CD14-positive monocyte (primary cell): ENCODE data around the gene H6PD. TPM values are rescaled to one million over a fixed set of nuclear protein-coding genes. Genes with fewer than 3 reads are reported as not detected.

Experiments used
- DNase-seq, 3 donors: peaks; one replicate each; pipeline ENCODE4 v3.0.0-alpha.2; 2011 to 2022
- H2AFZ ChIP-seq: 2 replicates; pipeline ENCODE4 v1.6.0; 2012; ENCODE audit warnings: mild to moderate bottlenecking, low read depth, low read length, inconsistent platforms; ENCODE audit not compliant: insufficient read depth, poor library complexity, severe bottlenecking
- H3K27ac ChIP-seq, 2 donors: 1 replicate in 1 of 2; 2 replicates in 1 of 2; pipeline ENCODE4 v1.5.1; 2012 to 2013; ENCODE audit warnings: low read length in 2 of 2, control low read depth in 1 of 2, inconsistent platforms in 1 of 2, low read depth in 1 of 2, mild to moderate bottlenecking in 1 of 2
- H3K27me3 ChIP-seq, 2 donors: one replicate each; pipeline versions ENCODE4 v1.6.0 to v1.6.1; 2011 to 2013; ENCODE audit warnings: low read length in 2 of 2; ENCODE audit not compliant: control insufficient read depth in 2 of 2, insufficient read depth in 2 of 2
- H3K36me3 ChIP-seq, 2 donors: replicated peaks in 1 of 2; 1 replicate in 1 of 2; 2 replicates in 1 of 2; pipeline versions ENCODE4 v1.5.1 to v1.6.1; 2012 to 2013; ENCODE audit warnings: low read length in 2 of 2, control low read depth in 1 of 2, inconsistent platforms in 1 of 2, mild to moderate bottlenecking in 1 of 2; ENCODE audit not compliant: insufficient read depth in 2 of 2, control insufficient read depth in 1 of 2
- H3K4me1 ChIP-seq, 2 donors: 1 replicate in 1 of 2; 2 replicates in 1 of 2; pipeline versions ENCODE4 v1.5.1 to v1.6.1; 2012 to 2013; ENCODE audit warnings: low read length in 2 of 2, control low read depth in 1 of 2, inconsistent platforms in 1 of 2, mild to moderate bottlenecking in 1 of 2, moderate library complexity in 1 of 2; ENCODE audit not compliant: insufficient read depth in 2 of 2, control insufficient read depth in 1 of 2
- H3K4me2 ChIP-seq: replicated peaks from 2 replicates; pipeline ENCODE3; 2012; ENCODE audit warnings: low read length, moderate library complexity, mild to moderate bottlenecking; ENCODE audit not compliant: poor library complexity, severe bottlenecking; ENCODE audit errors: extremely low read depth
- H3K4me3 ChIP-seq, 3 experiments: fragments of 200-600 bp in 1 of 3; sonication (generic) in 1 of 3; replicated peaks in 1 of 3; 1 replicate in 2 of 3; 2 replicates in 1 of 3; pipeline ENCODE4 v1.5.1; 2011 to 2013; ENCODE audit warnings: low read length in 3 of 3, mild to moderate bottlenecking in 3 of 3, control low read depth in 2 of 3, low read depth in 2 of 3, inconsistent platforms in 1 of 3, moderate library complexity in 1 of 3
- H3K79me2 ChIP-seq: 2 replicates; pipeline ENCODE4 v1.6.0; 2012; ENCODE audit warnings: mild to moderate bottlenecking, control low read depth, inconsistent platforms, low read length, moderate library complexity; ENCODE audit not compliant: insufficient read depth
- H3K9ac ChIP-seq: 2 replicates; pipeline ENCODE4 v1.6.0; 2017; ENCODE audit warnings: low read length, mild to moderate bottlenecking; ENCODE audit not compliant: insufficient read depth, poor library complexity, severe bottlenecking
- H3K9me3 ChIP-seq, 2 donors: replicated peaks in 1 of 2; 1 replicate in 1 of 2; 2 replicates in 1 of 2; pipeline versions ENCODE4 v1.5.1 to v1.6.1; 2012 to 2013; ENCODE audit warnings: low read length in 2 of 2, control low read depth in 1 of 2; ENCODE audit not compliant: control insufficient read depth in 1 of 2, insufficient read depth in 1 of 2
- H4K20me1 ChIP-seq: 2 replicates; pipeline ENCODE4 v1.6.0; 2012; ENCODE audit warnings: mild to moderate bottlenecking, low read length, control low read depth, moderate library complexity; ENCODE audit not compliant: insufficient read depth
- H3K27ac Mint-ChIP-seq, 7 donors: one replicate each; pipeline ENCODE4 v1.8.0; 2020; ENCODE audit warnings: mild to moderate bottlenecking in 7 of 7, mixed read lengths in 7 of 7, moderate library complexity in 6 of 7, inconsistent platforms in 2 of 7
- H3K27me3 Mint-ChIP-seq, 3 donors: one replicate each; pipeline ENCODE4 v1.8.0; 2021 to 2022; ENCODE audit warnings: low read depth in 3 of 3, mild to moderate bottlenecking in 3 of 3, mixed read lengths in 3 of 3, moderate library complexity in 3 of 3, inconsistent platforms in 1 of 3
- H3K36me3 Mint-ChIP-seq, 2 donors: one replicate each; pipeline ENCODE4 v1.8.0; 2020; ENCODE audit warnings: mixed read lengths in 2 of 2, inconsistent platforms in 1 of 2, mild to moderate bottlenecking in 1 of 2
- H3K4me1 Mint-ChIP-seq: one replicate; pipeline ENCODE4 v1.8.0; 2020; ENCODE audit warnings: mild to moderate bottlenecking, mixed read lengths
- H3K4me3 Mint-ChIP-seq, 2 donors: one replicate each; pipeline ENCODE4 v1.8.0; 2020; ENCODE audit warnings: mild to moderate bottlenecking in 2 of 2, mixed read lengths in 2 of 2, moderate library complexity in 1 of 2
- H3K9me3 Mint-ChIP-seq, 7 donors: one replicate each; pipeline ENCODE4 v1.8.0; 2020 to 2022; ENCODE audit warnings: mixed read lengths in 7 of 7, mild to moderate bottlenecking in 6 of 7, moderate library complexity in 6 of 7, inconsistent platforms in 2 of 7
- CTCF ChIP-seq: fragments of 200-600 bp; IDR thresholded peaks from one replicate; pipeline ENCODE4 v1.8.0; 2022; ENCODE audit warnings: antibody characterized with exemption, mild to moderate bottlenecking
- WGBS: methylation state at CpG from one replicate; pipeline ENCODE4 v1.1.5; 2013; ENCODE audit warnings: missing lambda C conversion rate; ENCODE audit not compliant: insufficient coverage; 5-methylcytosine and 5-hydroxymethylcytosine counted together
- intact Hi-C, 2 donors: fragments of 100-400 bp; cut with micrococcal nuclease; formaldehyde crosslinking; loops; one replicate each; pipeline versions ENCODE4 v1.15.0 to v1.15.1; 2023
- polyA plus RNA-seq, 3 donors: library from polyadenylated mRNA; depleted of rRNA in 1 of 3; unstranded in 2 of 3; stranded (reverse) in 1 of 3; fragments of 300-500 nt in 2 of 3; fragments of >200 nt in 1 of 3; fragmentation: Illumina TruSeq in 2 of 3; gene quantifications; 1 replicate in 2 of 3; 2 replicates in 1 of 3; pipeline ENCODE4 v1.2.3, GENCODE V29; 2012 to 2021

Gene H6PD
- polyA plus RNA-seq, 3 donors = 8.6 to 15.9 (median 11.4) TPM

DNA sequence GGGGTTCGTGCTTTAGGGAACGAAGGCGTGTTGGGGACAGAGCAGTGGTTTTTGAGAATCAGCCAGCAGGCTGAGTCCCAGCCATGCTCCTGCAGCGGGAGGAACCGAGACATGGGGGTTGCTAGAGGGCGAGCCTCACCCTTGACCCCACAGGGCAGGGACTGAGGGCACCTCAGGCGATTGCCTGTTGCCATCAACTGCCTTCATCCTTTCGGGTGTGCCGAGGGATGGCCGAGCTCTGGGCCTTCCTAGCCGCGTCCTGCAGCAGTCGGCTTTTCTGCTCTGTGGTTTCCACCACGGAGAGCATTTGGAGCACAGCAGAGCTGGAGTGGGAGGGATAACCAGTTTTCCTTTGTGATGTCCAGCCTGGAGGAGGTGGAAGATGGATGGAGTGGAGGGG, 71.4 kb downstream of the H6PD start:
- no peaks in the 10 kb centered on the region for H3K9me3 ChIP-seq
- H3K4me3 Mint-ChIP-seq = no peak overlapping the region
- no peak overlapping the region for H3K27ac Mint-ChIP-seq
- H3K4me2 ChIP-seq = no peak overlapping the region
- no peak for TF ChIP-seq CTCF
- no peaks in the 10 kb centered on the region for H3K36me3 Mint-ChIP-seq
- DNase-seq = no peak
- 92% methylated on average over 13 of the region's 14 CpGs for WGBS
- intact Hi-C loops = no loop called here
- no peaks in the 10 kb centered on the region for H4K20me1 ChIP-seq
- H3K9me3 Mint-ChIP-seq = no peaks in the 10 kb centered on the region
- no peaks in the 10 kb centered on the region for H3K79me2 ChIP-seq
- no peak overlapping the region for H3K4me3 ChIP-seq
- H3K27me3 Mint-ChIP-seq = peaks cover 2 to 9% (median 4%) of the 10 kb centered on the region in 3 donors
- no peak overlapping the region for H3K27ac ChIP-seq
- H2AFZ ChIP-seq = no peak overlapping the region
- H3K9ac ChIP-seq = no peak overlapping the region
- peaks cover 3% of the 10 kb centered on the region for H3K4me1 Mint-ChIP-seq
- H3K36me3 ChIP-seq = no peaks in the 10 kb centered on the region
- no peaks in the 10 kb centered on the region for H3K4me1 ChIP-seq
- H3K27me3 ChIP-seq = no peaks in the 10 kb centered on the region

- Mint-ChIP-seq H3K27me3 (peaks cover 4 to 6% (median 5%) of the 10 kb centered on the region in 3 donors), H3K4me3 (no peak overlapping the region), H3K27ac (no peak overlapping the region), H3K4me1 (peaks cover 3% of the 10 kb centered on the region), H3K9me3 (no peaks in the 10 kb centered on the region), H3K36me3 (no peaks in the 10 kb centered on the region)
- H3K4me2 ChIP-seq = no peak overlapping the region
- TF ChIP-seq CTCF = no peak
- no peaks in the 10 kb centered on the region for H3K4me1 ChIP-seq
- H3K9me3 ChIP-seq = no peaks in the 10 kb centered on the region
- no peaks in the 10 kb centered on the region for H4K20me1 ChIP-seq
- no peaks in the 10 kb centered on the region for H3K27me3 ChIP-seq
- no peak for DNase-seq
- 99% methylated on average over 8 of the region's 10 CpGs for WGBS
- H3K27ac ChIP-seq = no peak overlapping the region
- H2AFZ ChIP-seq = no peak overlapping the region
- H3K79me2 ChIP-seq = no peaks in the 10 kb centered on the region
- H3K9ac ChIP-seq = no peak overlapping the region
- no peaks in the 10 kb centered on the region for H3K36me3 ChIP-seq
- H3K4me3 ChIP-seq = no peak overlapping the region
- intact Hi-C loops = no loop called here
Observed at GRCh38 chr1:9307303-9307702, 72.7 kb downstream of the H6PD start.
